H9 (cell line): ENCODE data around the gene CORO7. TPM values are rescaled to one million over a fixed set of nuclear protein-coding genes. Genes with fewer than 3 reads are reported as not detected.

ENCODE experiments used
- DNase-seq: peaks from one replicate; pipeline ENCODE4 v3.0.0-alpha.2; 2017
- H2AFZ ChIP-seq: one replicate; pipeline ENCODE4 v1.6.1; 2013; ENCODE audit warnings: mild to moderate bottlenecking, low read length, control low read depth, moderate library complexity
- H2AK5ac ChIP-seq: 2 replicates; pipeline ENCODE4 v1.6.1; 2013; ENCODE audit warnings: low read length, control low read depth, mixed read lengths; ENCODE audit not compliant: insufficient read length
- H2BK120ac ChIP-seq: one replicate; pipeline ENCODE4 v1.6.1; 2013; ENCODE audit warnings: low read depth, mild to moderate bottlenecking, low read length, control low read depth, inconsistent platforms; ENCODE audit not compliant: poor library complexity, severe bottlenecking
- H2BK12ac ChIP-seq: 2 replicates; pipeline ENCODE4 v1.6.1; 2013; ENCODE audit warnings: low read length, control low read depth, mixed read lengths, low read depth; ENCODE audit not compliant: insufficient read length
- H2BK15ac ChIP-seq: 2 replicates; pipeline ENCODE4 v1.6.1; 2013; ENCODE audit warnings: low read depth, low read length, control low read depth
- H2BK20ac ChIP-seq: one replicate; pipeline ENCODE4 v1.6.1; 2013; ENCODE audit warnings: low read depth, mild to moderate bottlenecking, low read length, control low read depth, inconsistent platforms; ENCODE audit not compliant: poor library complexity, severe bottlenecking
- H2BK5ac ChIP-seq: 2 replicates; pipeline ENCODE4 v1.6.1; 2013; ENCODE audit warnings: low read length, control low read depth, mixed read lengths; ENCODE audit not compliant: insufficient read length
- H3K14ac ChIP-seq: 2 replicates; pipeline ENCODE4 v1.6.1; 2013; ENCODE audit warnings: low read length, control low read depth; ENCODE audit not compliant: insufficient read depth
- H3K18ac ChIP-seq: 2 replicates; pipeline ENCODE4 v1.6.1; 2013; ENCODE audit warnings: low read depth, mild to moderate bottlenecking, mixed read lengths, low read length, control low read depth; ENCODE audit not compliant: insufficient read length
- H3K23ac ChIP-seq: 2 replicates; pipeline ENCODE4 v1.6.1; 2013; ENCODE audit warnings: low read length, control low read depth, mixed read lengths, low read depth; ENCODE audit not compliant: insufficient read length
- H3K23me2 ChIP-seq: 2 replicates; pipeline ENCODE4 v1.6.1; 2013; ENCODE audit warnings: low read depth, mild to moderate bottlenecking, mixed read lengths, low read length, control low read depth; ENCODE audit not compliant: insufficient read length, poor library complexity, severe bottlenecking
- H3K27ac ChIP-seq: 2 replicates; pipeline ENCODE4 v1.5.1; 2013; ENCODE audit warnings: low read length, control low read depth, mixed read lengths, low read depth; ENCODE audit not compliant: insufficient read length
- H3K27me3 ChIP-seq: 2 replicates; pipeline ENCODE4 v1.6.1; 2013; ENCODE audit warnings: low read length, control low read depth, inconsistent platforms; ENCODE audit not compliant: insufficient read depth
- H3K4ac ChIP-seq: 2 replicates; pipeline ENCODE4 v1.6.1; 2013; ENCODE audit warnings: low read depth, mild to moderate bottlenecking, control low read depth, inconsistent platforms, low read length, moderate library complexity
- H3K4me1 ChIP-seq: 2 replicates; pipeline ENCODE4 v1.6.1; 2013; ENCODE audit warnings: low read length, control low read depth, inconsistent platforms; ENCODE audit not compliant: insufficient read depth
- H3K4me2 ChIP-seq: 2 replicates; pipeline ENCODE4 v1.6.1; 2013; ENCODE audit warnings: low read length, control low read depth, mixed read lengths; ENCODE audit not compliant: insufficient read length, insufficient read depth
- H3K56ac ChIP-seq: 2 replicates; pipeline ENCODE4 v1.6.1; 2013; ENCODE audit warnings: low read depth, mild to moderate bottlenecking, mixed read lengths, low read length, control low read depth; ENCODE audit not compliant: insufficient read length
- H3K79me1 ChIP-seq: 2 replicates; pipeline ENCODE4 v1.6.1; 2013; ENCODE audit warnings: low read depth, mild to moderate bottlenecking, moderate library complexity, low read length, control low read depth, inconsistent platforms; ENCODE audit not compliant: insufficient read depth, poor library complexity, severe bottlenecking
- H3K79me2 ChIP-seq: 2 replicates; pipeline ENCODE4 v1.6.1; 2013; ENCODE audit warnings: low read length, control low read depth, inconsistent platforms; ENCODE audit not compliant: insufficient read depth
- H3K9ac ChIP-seq: 2 replicates; pipeline ENCODE4 v1.6.1; 2013; ENCODE audit warnings: low read length, control low read depth, mixed read lengths; ENCODE audit not compliant: insufficient read length; ENCODE audit errors: extremely low read depth
- H3K9me3 ChIP-seq: one replicate; pipeline ENCODE4 v1.6.1; 2013; ENCODE audit warnings: low read depth, low read length, inconsistent platforms; ENCODE audit not compliant: control insufficient read depth
- H3T11ph ChIP-seq: one replicate; pipeline ENCODE4 v1.6.1; 2013; ENCODE audit warnings: mild to moderate bottlenecking, low read length, control low read depth, inconsistent platforms
- H4K20me1 ChIP-seq: one replicate; pipeline ENCODE4 v1.6.1; 2013; ENCODE audit not compliant: control insufficient read depth, insufficient read length, insufficient read depth
- H4K5ac ChIP-seq: 2 replicates; pipeline ENCODE4 v1.6.1; 2013; ENCODE audit warnings: low read depth, mild to moderate bottlenecking, mixed read lengths, low read length, control low read depth; ENCODE audit not compliant: insufficient read length
- H4K8ac ChIP-seq: replicated peaks from 2 replicates; pipeline ENCODE4 v1.6.1; 2013; ENCODE audit warnings: low read length, control low read depth, mixed read lengths, low read depth; ENCODE audit not compliant: insufficient read length
- H4K91ac ChIP-seq: 2 replicates; pipeline ENCODE4 v1.6.1; 2013; ENCODE audit warnings: low read depth, mild to moderate bottlenecking, moderate library complexity, mixed read lengths, low read length, control low read depth; ENCODE audit not compliant: insufficient read length
- H3K27ac Mint-ChIP-seq, 3 experiments: 2 replicates in 2 of 3; 3 replicates in 1 of 3; pipeline ENCODE4 v1.8.0; 2020 to 2021; ENCODE audit warnings: mixed read lengths in 3 of 3, mild to moderate bottlenecking in 1 of 3, moderate library complexity in 1 of 3
- H3K27me3 Mint-ChIP-seq: 2 replicates; pipeline ENCODE4 v1.8.0; 2021; ENCODE audit warnings: low read depth, mild to moderate bottlenecking, moderate library complexity, mixed read lengths
- H3K36me3 Mint-ChIP-seq, 3 experiments: 2 replicates in 2 of 3; 3 replicates in 1 of 3; pipeline ENCODE4 v1.8.0; 2020 to 2021; ENCODE audit warnings: low read depth in 3 of 3, mixed read lengths in 3 of 3; ENCODE audit not compliant: insufficient read depth in 1 of 3
- H3K4me1 Mint-ChIP-seq, 2 experiments: 2 replicates each; pipeline ENCODE4 v1.8.0; 2020; ENCODE audit warnings: mixed read lengths in 2 of 2
- H3K4me3 Mint-ChIP-seq, 2 experiments: 2 replicates in 1 of 2; 3 replicates in 1 of 2; pipeline ENCODE4 v1.8.0; 2020 to 2021; ENCODE audit warnings: mild to moderate bottlenecking in 2 of 2, mixed read lengths in 2 of 2, moderate library complexity in 1 of 2
- H3K9me3 Mint-ChIP-seq, 2 experiments: 2 replicates in 1 of 2; 3 replicates in 1 of 2; pipeline ENCODE4 v1.8.0; 2020; ENCODE audit warnings: mild to moderate bottlenecking in 2 of 2, mixed read lengths in 2 of 2, moderate library complexity in 1 of 2
- CTCF ChIP-seq: fragments of 200-600 bp; sonication (generic); conservative IDR thresholded peaks from 3 replicates; pipeline ENCODE4 v1.8.0; 2021; ENCODE audit warnings: antibody characterized with exemption, mild to moderate bottlenecking
- WGBS: extraction: QIAGEN DNeasy Blood & Tissue Kit; methylation state at CpG from one replicate; pipeline ENCODE4 v1.1.7; 2013; ENCODE audit warnings: missing lambda C conversion rate, low lambda C conversion rate, mixed read lengths; ENCODE audit not compliant: insufficient read length; ENCODE audit errors: extremely low coverage; 5-methylcytosine and 5-hydroxymethylcytosine counted together
- total RNA-seq: library from RNA; stranded (reverse); gene quantifications from 2 replicates; pipeline ENCODE4 v1.2.1, GENCODE V29; 2021

The CORO7 gene
- total RNA-seq, 1 experiment from 2014 or later: 38.4 TPM

DNA sequence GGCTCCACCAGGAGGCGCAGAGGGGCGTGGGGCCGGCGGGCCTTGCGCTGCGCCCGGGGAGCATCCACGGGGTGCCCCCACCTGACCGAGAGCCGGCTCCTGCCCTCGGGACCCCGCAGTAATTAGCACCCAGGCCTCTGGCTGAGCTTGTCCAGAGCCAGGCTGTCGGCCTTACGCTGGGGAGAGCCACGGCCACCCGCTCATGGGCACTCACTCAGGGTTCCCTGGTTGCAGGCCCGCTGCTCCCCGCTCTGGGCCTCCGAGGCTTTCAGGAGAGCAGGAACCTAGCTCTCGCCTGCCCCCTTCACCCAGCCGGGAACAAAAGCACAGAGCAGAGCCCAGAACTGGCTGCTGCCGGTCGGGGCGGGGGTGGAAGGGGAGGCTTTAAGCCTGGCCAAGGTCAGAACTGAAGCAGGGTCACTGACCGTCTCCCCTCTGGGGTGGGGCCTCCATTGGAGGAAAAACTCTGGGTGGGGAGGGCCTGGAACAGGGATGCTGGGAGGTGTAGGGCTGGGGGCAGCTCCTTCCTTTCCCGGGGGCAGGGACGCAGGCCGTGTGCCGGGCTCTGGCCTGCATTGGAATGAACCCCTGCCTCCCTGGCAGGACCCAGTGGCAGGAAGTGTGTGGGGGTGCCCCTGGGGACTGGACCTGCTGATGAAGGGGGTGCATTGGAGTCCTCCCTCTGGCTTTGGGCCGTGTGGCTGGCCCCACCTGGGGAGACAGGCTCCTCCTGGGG, 88.2 kb downstream of the CORO7 start:
- H3K23me2 ChIP-seq: peaks cover 4% of the 10 kb centered on the region
- no peak overlapping the region for H2BK120ac ChIP-seq
- no peak overlapping the region for H2AFZ ChIP-seq
- no peak overlapping the region for H2AK5ac ChIP-seq
- Mint-ChIP-seq H3K27ac (peak overlapping the region in 2 of 3 experiments; percentile 40 to 76; a peak in 1 of 7 replicates), H3K4me1 (peaks cover 9 to 18% of the 10 kb centered on the region in 2 experiments), H3K27me3 (no peaks in the 10 kb centered on the region), H3K4me3 (peak overlapping the region; percentile 46 to 62), H3K9me3 (no peaks in the 10 kb centered on the region), H3K36me3 (no peaks in the 10 kb centered on the region; a peak in 1 of 7 replicates)
- no peaks in the 10 kb centered on the region for H3K27me3 ChIP-seq
- no peak overlapping the region for H4K8ac ChIP-seq
- no peak overlapping the region for H2BK15ac ChIP-seq
- H3K9ac ChIP-seq: peak overlapping the region; percentile 44
- no peak overlapping the region for H4K91ac ChIP-seq
- H3K23ac ChIP-seq: no peak overlapping the region
- H2BK20ac ChIP-seq: no peak overlapping the region
- H3K56ac ChIP-seq: no peak overlapping the region
- H3K4me1 ChIP-seq: peaks cover 3% of the 10 kb centered on the region; the same call in 1 of the 2 replicates
- no CpG with 5 or more reads among the region's 30 CpGs for WGBS
- H3K4ac ChIP-seq: no peak overlapping the region; the same call in 1 of the 2 replicates
- H3K4me2 ChIP-seq: peak overlapping the region; percentile 64
- H4K5ac ChIP-seq: no peak overlapping the region
- H3K27ac ChIP-seq: no peak overlapping the region
- no peak overlapping the region for H3T11ph ChIP-seq
- peak; percentile 70 for TF ChIP-seq CTCF
- peaks cover 1% of the 10 kb centered on the region; the same call in 1 of the 2 replicates for H3K79me2 ChIP-seq
- H3K79me1 ChIP-seq: no peaks in the 10 kb centered on the region
- H2BK5ac ChIP-seq: no peak overlapping the region
- H2BK12ac ChIP-seq: peak overlapping the region; percentile 30
- H4K20me1 ChIP-seq: no peaks in the 10 kb centered on the region
- peak overlapping the region; percentile 90 for H3K14ac ChIP-seq
- peak overlapping the region; percentile 39 for H3K18ac ChIP-seq
- DNase-seq: peak; percentile 88
- H3K9me3 ChIP-seq: no peaks in the 10 kb centered on the region
